HT-29 (cell line): ENCODE results near the gene FBN1. TPM values are rescaled to one million over a fixed set of nuclear protein-coding genes. Genes with fewer than 3 reads are reported as not detected.

Experiments used
- DNase-seq: peaks from one replicate; pipeline ENCODE4 v3.0.0-alpha.2; 2015; ENCODE audit warnings: low spot score
- total RNA-seq: library from RNA; depleted of rRNA; stranded (reverse); fragments of >200 nt; shearing (Covaris generic); gene quantifications from 2 replicates; pipeline ENCODE4 v1.2.3, GENCODE V29; 2014

FBN1 gene
- total RNA-seq, 1 experiment from 2014 or later, result 0.61 TPM

DNA sequence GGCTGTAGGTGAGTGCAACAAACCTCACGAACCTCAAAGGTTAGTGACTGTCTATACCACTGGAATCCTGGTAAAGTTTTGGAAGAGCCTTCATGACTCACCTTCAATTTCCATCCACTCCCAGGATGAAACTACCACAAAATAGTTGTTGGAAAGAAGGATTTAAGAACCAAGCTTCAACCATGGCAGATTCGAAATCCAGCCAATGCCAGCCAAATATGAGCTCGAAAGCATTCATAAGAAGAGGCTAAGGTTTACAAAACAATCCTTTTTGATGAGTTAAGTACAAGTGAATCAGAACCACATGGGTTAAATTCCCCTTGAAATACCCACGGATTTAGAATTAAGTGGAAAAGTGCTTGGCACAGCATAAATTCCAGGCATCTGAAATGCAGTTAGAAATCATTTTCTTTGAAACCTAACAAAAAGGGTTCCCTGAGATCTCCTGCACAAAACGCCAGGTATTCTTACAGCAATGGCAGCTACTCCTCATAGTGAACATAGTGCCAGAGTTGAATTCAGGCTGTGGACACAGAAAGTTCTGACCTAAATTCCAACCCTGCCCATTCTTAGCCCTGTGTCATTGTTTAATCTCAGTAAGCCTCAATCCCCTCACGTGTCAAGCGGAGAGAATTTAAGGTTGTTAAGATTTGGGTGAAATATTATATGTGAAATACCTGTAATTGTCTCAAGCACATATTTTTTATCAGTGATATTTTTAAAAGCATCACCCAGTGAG is 89.2 kb downstream of the FBN1 start:
- DNase-seq, result no peak

GRCh38 chr15:48555241-48555881 is 90.1 kb downstream of the FBN1 start:
- DNase-seq, result no peak

- no peak for DNase-seq
These were observed 91.4 kb downstream of the FBN1 start for GRCh38 chr15:48554112-48554511.

DNA sequence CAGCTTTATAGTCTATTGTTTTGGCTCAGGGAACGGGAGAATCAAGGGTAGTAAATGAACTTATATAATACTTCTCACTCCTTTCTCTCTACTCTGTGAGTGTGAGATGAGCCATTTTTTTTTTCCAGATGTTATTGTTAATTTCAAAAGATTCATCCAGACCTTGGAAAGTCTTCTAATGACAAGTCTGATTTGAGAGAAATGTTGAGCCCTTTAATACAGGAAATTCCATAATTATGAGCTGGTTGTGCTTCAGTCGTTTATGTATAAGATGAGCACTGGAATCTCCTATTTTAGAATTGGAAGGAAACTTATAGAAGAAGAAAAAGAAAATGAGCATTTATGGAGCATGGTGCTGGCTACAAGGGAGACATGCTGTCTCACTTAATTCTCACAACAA is 92.0 kb downstream of the FBN1 start:
- DNase-seq, result no peak

GRCh38 chr15:48550822-48551525 is 94.5 kb downstream of the FBN1 start:
- no peak for DNase-seq

GRCh38 chr15:48548455-48548854 is 97.1 kb downstream of the FBN1 start:
- no peak for DNase-seq

DNA sequence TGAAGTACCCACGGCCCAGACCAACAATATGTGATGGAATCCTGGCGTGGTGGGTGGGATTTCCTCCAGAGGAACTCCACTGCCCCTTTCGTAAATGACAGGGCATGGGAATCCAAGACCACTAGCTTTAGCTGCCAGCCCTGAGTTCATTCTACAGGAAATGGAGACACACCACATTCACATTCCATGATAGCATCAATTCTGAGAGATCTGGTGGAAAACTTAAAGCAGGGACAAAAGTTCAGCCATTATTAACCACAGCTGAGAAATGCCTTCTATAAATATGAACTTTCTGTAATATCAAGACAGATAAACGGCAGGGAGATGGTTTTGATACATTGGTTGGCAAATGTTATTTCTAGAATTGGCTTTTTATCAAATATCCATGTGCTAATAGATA is 98.2 kb downstream of the FBN1 start:
- DNase-seq, result no peak

- no peak for DNase-seq
These were observed 99.2 kb downstream of the FBN1 start for GRCh38 chr15:48546296-48546695.

DNA sequence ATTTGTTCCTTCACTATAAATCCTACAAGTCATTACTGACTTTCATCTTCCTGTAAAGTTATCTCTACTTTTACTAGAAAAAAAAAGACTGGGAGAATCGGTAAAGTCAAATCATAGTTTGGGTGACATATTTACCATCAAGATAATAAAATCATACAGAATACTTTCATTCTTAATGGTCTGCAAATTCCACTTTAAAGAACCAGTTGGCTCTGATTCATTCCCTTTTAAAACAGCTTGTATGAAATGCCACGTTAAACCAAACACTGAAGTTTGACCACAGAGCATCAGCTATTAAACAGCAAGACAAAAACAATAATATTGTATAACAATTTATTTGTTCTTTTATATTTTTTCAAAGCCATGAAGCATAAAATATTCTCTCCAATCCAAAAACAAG is 100.7 kb downstream of the FBN1 start:
- DNase-seq, result no peak

- DNase-seq, result no peak
These were observed 103.9 kb downstream of the FBN1 start for GRCh38 chr15:48541341-48542278.

DNA sequence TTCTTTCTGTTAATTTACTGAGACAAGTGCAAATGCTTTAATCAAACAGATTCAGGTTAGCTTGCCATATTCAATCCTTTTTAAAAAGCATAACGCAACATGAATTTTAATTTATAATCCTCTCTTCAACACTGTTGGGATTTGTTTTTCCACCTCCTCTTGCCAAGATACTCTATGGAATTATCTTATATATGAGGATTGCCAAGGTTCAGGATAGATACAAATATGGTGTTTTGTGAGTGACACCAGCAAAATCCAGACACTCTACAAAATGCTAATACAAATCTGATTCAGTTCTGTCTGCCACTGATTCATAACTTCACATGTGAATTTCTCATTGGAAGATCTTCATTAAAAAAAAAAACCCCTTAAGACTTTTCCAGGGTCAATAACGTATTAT is 104.8 kb downstream of the FBN1 start:
- DNase-seq, result no peak

- DNase-seq, result no peak
These were observed 106.6 kb downstream of the FBN1 start for GRCh38 chr15:48538941-48539340.

DNA sequence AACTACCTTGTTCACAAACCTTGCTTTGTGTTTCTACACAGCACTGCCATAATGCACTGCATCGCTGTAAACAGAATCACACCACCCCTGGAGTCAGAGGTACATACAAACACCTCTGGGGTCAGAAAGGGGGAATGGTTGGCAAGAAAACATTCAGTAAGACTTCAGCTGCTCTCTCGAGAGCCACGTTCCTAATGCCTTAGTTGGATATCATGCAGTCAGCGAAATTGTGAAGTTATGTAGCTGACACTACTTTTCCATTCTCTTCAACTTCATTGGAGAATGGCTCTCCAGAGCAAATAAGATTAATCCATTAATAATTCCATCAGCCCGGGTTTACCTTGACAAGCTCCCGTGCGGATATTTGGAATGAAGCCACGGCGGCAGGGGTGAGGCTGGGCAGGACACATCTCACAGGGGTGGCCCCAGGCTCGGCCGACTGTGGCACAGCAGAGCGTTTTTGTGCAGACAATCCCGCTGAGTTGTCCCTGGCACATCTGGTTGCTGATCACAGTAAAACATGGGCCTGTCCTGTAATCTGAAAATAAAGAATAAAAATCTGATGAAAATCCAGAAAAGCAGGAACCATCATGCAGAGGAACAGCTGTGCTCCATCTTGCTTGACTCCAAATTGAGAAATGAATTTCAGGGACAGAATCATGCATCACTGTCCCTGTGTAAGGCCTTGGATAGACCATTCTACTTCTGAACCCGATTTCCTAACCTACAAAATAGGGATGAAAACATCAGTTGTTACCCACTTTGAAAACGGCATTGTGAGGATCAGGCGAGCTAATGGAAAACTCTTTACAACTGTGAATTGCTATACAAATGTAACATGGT is 108.0 kb downstream of the FBN1 start:
- DNase-seq, result no peak

GRCh38 chr15:48536681-48537091 is 108.8 kb downstream of the FBN1 start:
- DNase-seq, result no peak

DNA sequence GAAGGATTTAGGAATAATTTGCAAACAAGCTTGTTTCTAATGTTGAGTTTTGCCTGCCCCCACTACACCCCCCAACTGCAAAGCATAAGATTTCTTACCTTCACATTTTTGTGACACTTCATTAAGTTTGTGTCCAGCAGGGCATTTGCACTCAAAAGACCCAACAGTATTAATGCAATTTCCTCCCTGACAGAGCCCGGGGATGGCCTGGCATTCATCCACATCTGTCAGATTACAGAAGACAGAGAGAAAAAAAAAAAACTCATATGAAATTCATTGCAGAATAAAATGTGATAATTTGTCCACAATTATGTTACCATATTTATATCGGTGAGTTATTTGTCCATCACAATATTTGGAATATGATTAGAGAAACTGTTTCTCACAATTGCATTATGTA is 111.5 kb downstream of the FBN1 start:
- no peak for DNase-seq

DNA sequence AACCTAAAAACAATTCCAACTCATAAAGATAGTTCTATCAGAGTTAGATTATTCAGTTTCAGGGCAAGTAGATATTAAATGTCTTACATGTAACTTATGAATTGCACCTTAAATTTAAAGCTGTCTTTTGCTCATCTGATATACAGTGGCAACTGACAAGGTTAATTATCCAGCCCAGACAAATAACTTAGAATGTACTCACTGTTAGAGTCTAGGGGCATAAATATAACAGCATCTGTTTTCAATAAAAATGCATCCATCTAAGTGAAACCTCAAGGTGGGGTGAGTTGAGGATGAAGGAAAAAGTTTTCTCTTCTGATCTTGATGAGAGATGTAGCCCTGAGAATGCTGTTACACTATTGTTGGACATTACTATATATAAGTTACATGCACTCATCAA is 112.6 kb downstream of the FBN1 start:
- DNase-seq, result no peak

DNA sequence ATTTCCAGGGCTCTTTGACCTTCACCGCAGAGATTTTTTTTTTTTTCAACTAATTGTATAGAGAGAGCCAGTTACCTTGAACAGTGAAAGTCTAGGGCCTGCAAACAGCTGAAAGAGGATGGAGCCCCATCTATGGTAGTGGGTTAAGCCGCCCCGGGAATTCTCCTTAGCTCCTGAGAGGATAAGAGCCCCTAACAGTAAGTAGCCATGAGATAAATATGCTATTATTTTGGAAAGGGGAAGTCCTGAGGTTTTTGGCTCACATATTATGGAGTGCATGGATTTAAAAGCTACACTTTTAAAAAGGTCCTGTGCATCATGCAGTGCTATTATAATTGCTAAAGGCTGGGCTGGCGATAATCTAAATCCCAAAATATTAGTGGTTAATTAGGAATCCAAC is 115.0 kb downstream of the FBN1 start:
- DNase-seq, result no peak

- no peak for DNase-seq
These were observed 116.6 kb downstream of the FBN1 start for GRCh38 chr15:48528921-48529320.

DNA sequence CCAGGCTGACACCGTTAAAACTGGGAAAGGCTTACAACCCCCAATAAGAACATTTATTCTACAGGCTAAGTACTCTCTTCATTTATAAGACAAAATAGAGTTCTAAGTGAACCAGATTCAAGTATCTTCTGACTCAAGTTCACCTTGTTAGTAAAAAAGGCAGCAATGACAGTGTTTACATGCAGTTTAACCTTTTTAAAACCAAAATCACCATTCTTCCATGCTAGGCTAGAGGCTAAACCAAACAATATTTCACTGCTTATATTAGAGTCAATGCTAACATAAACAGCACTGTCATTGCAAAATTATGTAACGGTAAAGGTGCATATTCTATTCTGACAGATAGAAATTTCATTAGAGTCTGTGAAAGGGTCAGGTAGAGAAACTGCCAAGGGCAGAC is 118.0 kb downstream of the FBN1 start:
- no peak for DNase-seq

DNA sequence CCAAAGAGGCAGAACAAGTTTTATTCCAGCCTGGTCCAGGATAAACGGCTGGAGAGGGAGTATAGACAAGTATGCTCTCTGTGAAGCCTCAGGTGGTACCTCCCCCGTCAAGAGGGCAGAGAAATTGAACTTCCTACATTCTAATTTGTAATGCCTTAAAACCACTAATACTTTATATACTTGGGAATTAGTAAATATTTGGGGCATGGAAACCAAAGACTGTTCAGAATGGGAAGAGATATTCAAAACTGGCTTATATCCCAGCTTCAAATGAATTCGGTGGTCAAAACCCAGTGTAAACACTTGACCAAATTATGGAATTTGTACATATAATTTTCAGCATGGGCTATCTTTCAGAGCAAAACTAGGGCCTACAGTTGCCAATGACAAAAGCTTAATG is 122.6 kb downstream of the FBN1 start:
- DNase-seq, result no peak

DNA sequence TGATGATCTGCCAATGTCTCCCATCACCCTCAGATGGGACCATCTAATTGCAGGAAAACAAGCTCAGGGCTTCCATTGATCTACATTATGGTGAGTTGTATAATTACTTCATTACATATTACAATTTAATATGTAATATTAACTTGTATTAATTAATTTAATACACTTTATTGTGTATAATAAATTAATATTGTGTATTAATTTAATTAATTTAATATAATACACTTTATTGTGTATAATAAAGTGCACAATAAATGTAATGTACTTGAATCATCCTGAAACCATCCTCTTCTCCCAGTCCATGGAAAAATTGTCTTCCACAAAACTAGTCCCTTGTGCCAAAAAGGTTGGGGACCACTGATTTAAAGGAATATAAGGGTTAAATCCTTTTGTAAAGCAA is 123.4 kb downstream of the FBN1 start:
- no peak for DNase-seq
